Measurements from ENCODE around the gene TBXAS1. TPM values are rescaled to one million over a fixed set of nuclear protein-coding genes. Genes with fewer than 3 reads are reported as not detected.

The TBXAS1 gene
- total RNA-seq, 1 donor from 2014 or later, result 65.4 TPM

- no peaks in the 10 kb centered on the region for H3K9me3 ChIP-seq
- peaks cover 59% of the 10 kb centered on the region for H3K36me3 ChIP-seq
- intact Hi-C loops (cut with DNase I), result no loop called here
- no peaks in the 10 kb centered on the region for H3K4me1 ChIP-seq
- TF ChIP-seq CTCF (IDR thresholded peaks at IDR 0.05), result no peak
- H3K27me3 ChIP-seq, result no peaks in the 10 kb centered on the region
- DNase-seq (no peak), ATAC-seq (no peak)
- no peak overlapping the region for H3K4me3 ChIP-seq
- H3K27ac ChIP-seq, result no peak overlapping the region
Observed at GRCh38 chr7:140023728-140024127, 194.7 kb downstream of the TBXAS1 start.

- ATAC-seq (no peak), DNase-seq (no peak)
- no peak overlapping the region for H3K27ac ChIP-seq
Observed at GRCh38 chr7:140024585-140024984, 195.5 kb downstream of the TBXAS1 start.

GRCh38 chr7:140025241-140025640 is 196.2 kb downstream of the TBXAS1 start:
- Histone ChIP-seq H3K9me3 (no peaks in the 10 kb centered on the region), H3K4me1 (no peaks in the 10 kb centered on the region), H3K27me3 (no peaks in the 10 kb centered on the region), H3K36me3 (peaks cover 63% of the 10 kb centered on the region), H3K4me3 (no peak overlapping the region), H3K27ac (no peak overlapping the region)
- ATAC-seq (no peak), DNase-seq (no peak)
- TF ChIP-seq CTCF (IDR thresholded peaks at IDR 0.05), result no peak
- intact Hi-C loops (cut with DNase I), result no loop called here

More at GRCh38 chr7:140024585-140024984, 195.5 kb downstream of the TBXAS1 start:
- H3K4me3 ChIP-seq, result no peak overlapping the region
- no peaks in the 10 kb centered on the region for H3K4me1 ChIP-seq
- H3K27me3 ChIP-seq, result no peaks in the 10 kb centered on the region
- H3K9me3 ChIP-seq, result no peaks in the 10 kb centered on the region
- no peak for TF ChIP-seq CTCF (IDR thresholded peaks at IDR 0.05)
- intact Hi-C loops (cut with DNase I), result no loop called here
- peaks cover 62% of the 10 kb centered on the region for H3K36me3 ChIP-seq

- Histone ChIP-seq H3K9me3 (no peaks in the 10 kb centered on the region), H3K27ac (no peak overlapping the region), H3K27me3 (no peaks in the 10 kb centered on the region), H3K36me3 (peaks cover 70% of the 10 kb centered on the region), H3K4me1 (no peaks in the 10 kb centered on the region), H3K4me3 (no peak overlapping the region)
- no peak for TF ChIP-seq CTCF (IDR thresholded peaks at IDR 0.05)
- intact Hi-C loops (cut with DNase I), result no loop called here
- DNase-seq, result no peak
- ATAC-seq, result no peak
Observed at GRCh38 chr7:140025814-140026433, 196.9 kb downstream of the TBXAS1 start.

- DNase-seq, result no peak
- intact Hi-C loops (cut with DNase I), result no loop called here
- peaks cover 76% of the 10 kb centered on the region for H3K36me3 ChIP-seq
- no peaks in the 10 kb centered on the region for H3K9me3 ChIP-seq
- no peaks in the 10 kb centered on the region for H3K4me1 ChIP-seq
- no peak overlapping the region for H3K27ac ChIP-seq
- ATAC-seq, result no peak
- no peak overlapping the region for H3K4me3 ChIP-seq
- TF ChIP-seq CTCF (IDR thresholded peaks at IDR 0.05), result no peak
- H3K27me3 ChIP-seq, result no peaks in the 10 kb centered on the region
Observed at GRCh38 chr7:140026935-140027334, 197.9 kb downstream of the TBXAS1 start.

- intact Hi-C loops (cut with DNase I), result no loop called here
- no peak overlapping the region for H3K27ac ChIP-seq
- no peaks in the 10 kb centered on the region for H3K9me3 ChIP-seq
- TF ChIP-seq CTCF (IDR thresholded peaks at IDR 0.05), result no peak
- no peak overlapping the region for H3K4me3 ChIP-seq
- no peaks in the 10 kb centered on the region for H3K4me1 ChIP-seq
- no peak for DNase-seq
- H3K36me3 ChIP-seq, result peaks cover 76% of the 10 kb centered on the region
- no peaks in the 10 kb centered on the region for H3K27me3 ChIP-seq
- ATAC-seq, result no peak
Observed at GRCh38 chr7:140027858-140028257, 198.8 kb downstream of the TBXAS1 start.
